HG03064 (cell line): ENCODE measurements around the gene DAGLA.

Source experiments
- ATAC-seq: cut with Tn5 transposase; IDR thresholded peaks from one replicate; pipeline ENCODE4 v1.9.1; 2021; ENCODE audit warnings: low read depth; ENCODE audit not compliant: unreplicated experiment

Gene DAGLA

DNA sequence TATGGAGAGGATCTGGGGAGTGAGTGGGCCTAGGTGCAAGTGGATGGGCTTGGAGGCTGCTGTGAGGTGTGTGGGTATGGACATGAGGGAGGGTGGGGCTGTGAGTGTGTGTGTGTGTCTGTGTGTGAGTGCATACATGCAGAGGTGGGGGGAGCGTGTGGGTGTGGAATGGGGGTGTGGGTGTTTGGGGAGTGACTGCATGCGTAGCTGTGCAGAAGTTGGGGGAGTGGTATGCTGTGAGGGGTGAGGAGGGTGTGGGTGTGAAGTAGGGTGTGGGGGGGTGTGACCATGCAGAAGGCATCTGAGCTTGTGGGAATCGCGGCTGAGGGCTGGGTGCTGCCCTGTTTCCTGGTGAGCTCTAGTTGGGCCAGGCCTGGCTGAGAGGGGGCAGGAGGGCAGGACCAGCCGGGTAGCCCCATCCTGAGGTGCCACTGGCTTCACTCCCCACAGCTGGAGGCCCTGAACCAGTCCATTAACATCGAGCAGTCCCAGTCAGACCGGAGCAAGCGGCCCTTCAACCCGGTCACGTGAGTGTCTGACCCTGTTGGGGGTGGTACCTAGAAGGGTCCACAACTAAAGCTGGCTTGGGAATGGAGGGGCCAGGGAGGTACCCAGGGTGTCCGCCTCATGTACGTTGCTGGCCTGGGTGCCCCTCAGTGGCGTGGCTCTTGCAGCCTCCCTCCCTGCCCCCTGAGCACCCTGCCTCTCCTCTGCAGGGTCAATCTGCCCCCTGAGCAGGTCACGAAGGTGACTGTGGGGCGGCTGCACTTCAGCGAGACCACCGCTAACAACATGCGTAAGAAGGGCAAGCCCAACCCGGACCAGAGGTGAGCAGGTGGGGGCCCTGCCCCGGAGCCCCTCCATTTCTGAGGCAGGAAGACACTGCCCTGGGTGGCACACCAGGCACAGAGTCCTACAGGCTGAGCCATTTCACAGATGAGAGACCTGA lies 95.7 kb downstream of the DAGLA start:
- ATAC-seq: no peak

GRCh38 chr11:61776561-61777075 lies 96.4 kb downstream of the DAGLA start:
- ATAC-seq: no peak

- no peak for ATAC-seq
These were observed 97.3 kb downstream of the DAGLA start for GRCh38 chr11:61777234-61778090.

DNA sequence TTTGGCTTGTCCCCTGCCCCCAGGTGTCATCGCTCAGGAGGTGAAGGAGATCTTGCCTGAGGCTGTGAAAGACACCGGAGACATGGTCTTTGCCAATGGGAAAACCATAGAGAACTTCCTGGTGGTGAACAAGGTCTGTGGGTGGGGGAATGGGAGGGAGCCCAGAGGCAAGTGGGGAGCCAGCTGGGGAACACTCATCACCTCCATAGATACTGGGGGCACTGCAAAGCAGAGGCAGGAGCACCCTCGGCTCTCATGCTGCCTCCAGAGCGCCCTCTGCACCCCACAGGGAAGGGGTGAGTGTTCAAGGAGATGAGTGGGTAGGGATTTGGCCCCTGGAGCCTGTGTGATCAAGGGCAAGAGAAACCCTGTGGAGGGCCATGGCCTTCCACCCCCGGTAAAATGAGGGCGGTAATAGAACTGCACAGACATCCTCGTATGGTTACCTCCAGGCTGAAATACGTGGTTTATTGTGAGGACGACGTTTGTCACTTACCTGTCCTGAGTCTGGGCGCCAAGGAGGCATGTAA lies 98.2 kb downstream of the DAGLA start:
- no peak for ATAC-seq

- ATAC-seq: no peak
These were observed 98.9 kb downstream of the DAGLA start for GRCh38 chr11:61778920-61779650.

- no peak for ATAC-seq
These were observed 99.7 kb downstream of the DAGLA start for GRCh38 chr11:61779666-61780525.

GRCh38 chr11:61780581-61781162 lies 100.5 kb downstream of the DAGLA start:
- ATAC-seq: no peak

- ATAC-seq: no peak
These were observed 101.4 kb downstream of the DAGLA start for GRCh38 chr11:61781585-61781984.

GRCh38 chr11:61782299-61782698 lies 102.1 kb downstream of the DAGLA start:
- ATAC-seq: no peak

- no peak for ATAC-seq
These were observed 102.7 kb downstream of the DAGLA start for GRCh38 chr11:61782841-61783240.

DNA sequence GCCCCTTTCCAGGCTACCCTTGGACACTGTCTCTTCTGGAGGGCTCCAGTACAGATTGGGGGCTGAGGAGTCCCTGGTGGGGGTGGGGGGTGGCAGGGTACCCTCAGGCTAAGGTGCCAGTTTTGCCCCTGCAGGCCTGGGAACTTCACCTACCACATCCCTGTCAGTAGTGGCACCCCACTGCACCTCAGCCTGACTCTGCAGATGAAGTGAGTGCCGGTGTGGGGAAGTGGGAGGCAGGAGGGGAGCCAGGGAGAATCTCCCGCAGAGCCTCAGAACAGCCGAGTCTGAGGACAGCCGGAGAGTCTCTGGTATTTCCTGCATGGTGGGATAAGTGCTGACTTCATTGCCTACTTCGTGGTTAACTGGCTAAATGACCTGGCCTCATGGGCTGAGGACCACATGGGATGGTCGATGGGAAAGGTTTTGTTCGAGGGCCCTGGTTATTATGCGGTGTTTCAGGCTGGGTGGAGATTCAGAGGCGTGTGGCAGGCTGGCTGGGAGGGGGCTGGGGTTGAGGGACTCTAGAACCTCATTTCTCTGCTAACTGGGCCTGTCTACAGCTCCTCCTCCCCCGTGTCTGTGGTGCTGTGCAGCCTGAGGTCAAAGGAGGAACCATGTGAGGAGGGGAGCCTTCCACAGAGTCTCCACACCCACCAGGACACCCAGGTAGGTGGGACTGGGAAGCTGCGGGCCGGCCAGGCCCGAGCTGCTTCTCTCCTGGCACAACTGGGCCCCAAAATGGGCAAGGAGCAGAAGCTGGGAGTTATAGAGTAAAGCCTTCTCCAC lies 103.7 kb downstream of the DAGLA start:
- ATAC-seq: no peak

- no peak for ATAC-seq
These were observed 104.3 kb downstream of the DAGLA start for GRCh38 chr11:61784506-61784805.

GRCh38 chr11:61785837-61786402 lies 105.7 kb downstream of the DAGLA start:
- ATAC-seq: no peak

DNA sequence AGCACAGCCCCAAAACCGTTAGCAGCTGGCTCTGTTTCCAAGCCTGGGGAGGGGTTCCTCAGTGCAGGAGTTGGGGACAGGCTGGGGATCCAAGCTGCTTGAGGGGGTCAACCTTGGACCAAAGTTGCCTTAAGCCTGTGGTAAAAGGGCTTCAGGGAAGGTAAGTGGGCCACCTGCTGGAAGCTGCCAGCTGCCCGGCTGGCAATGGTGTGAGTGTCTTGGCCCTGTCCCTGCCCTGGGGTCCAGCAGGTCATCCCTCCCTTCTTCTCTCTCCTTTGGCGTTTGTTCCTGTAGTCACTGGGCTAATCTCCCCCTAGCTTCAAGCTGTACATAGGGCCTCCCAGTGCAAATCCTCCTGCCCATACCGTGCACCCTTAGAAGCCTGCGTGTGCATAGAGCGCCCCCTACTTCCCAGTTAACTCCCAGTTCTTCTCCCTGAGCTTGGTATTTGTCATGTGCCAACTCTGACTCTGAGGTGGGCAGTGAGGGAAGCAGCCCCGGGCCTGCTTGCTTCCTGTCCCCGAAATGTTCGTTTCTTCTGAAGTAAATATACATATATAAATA lies 107.8 kb downstream of the DAGLA start:
- no peak for ATAC-seq

DNA sequence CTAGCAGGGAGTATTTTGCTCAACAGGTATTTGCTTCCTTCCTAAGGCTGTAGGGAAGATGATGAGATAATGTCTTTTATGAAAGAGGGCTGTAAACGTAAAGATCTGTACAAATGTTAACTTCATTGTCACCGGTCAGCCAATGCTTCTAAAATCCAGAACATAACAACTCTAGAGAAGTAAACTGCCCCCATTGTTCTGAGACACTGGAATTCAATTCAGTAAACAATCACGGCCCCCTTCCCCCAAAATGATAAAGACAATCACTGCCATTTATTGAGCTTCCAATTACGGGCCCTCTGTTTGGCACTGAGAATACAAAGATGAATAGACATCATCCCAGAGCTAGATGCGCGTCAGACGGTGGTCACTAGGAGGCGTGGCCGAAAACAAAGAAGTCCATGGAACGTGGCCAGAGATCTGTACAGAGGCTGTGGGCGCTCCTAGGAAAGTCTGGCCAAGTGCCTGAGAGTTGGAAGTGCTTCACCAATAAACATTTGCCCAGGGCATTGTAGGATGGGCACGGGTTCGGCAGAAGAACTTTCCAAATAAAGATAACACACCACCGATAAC lies 111.6 kb downstream of the DAGLA start:
- ATAC-seq: peak; percentile 25

GRCh38 chr11:61792310-61793082 lies 112.3 kb downstream of the DAGLA start, which contains the start of the genes FEN1 and TMEM258:
Gene FEN1, plus strand, starts transcription at chr11:61792911. Its CDS starts 2,451 bp downstream, at chr11:61795362.
Gene TMEM258, minus strand, starts transcription at chr11:61792599. Its CDS starts 41 bp downstream, at chr11:61792558.
- ATAC-seq: peak; percentile 77
